GM12891 (cell line): Measurements from ENCODE around the gene RACK1.

Source experiments
- DNase-seq: peaks from one replicate; pipeline ENCODE4 v3.0.0; 2011; ENCODE audit warnings: low spot score; ENCODE audit not compliant: insufficient read length
- FAIRE-seq: peaks from 2 replicates; lab custom pipeline; 2011; peaks lifted over from hg19 to GRCh38; lab: Jason Lieb, UNC
- PAX5 ChIP-seq: IDR thresholded peaks from 2 replicates; pipeline ENCODE4 v1.6.1; 2011; ENCODE audit warnings: low read length, moderate library complexity, mild to moderate bottlenecking; ENCODE audit not compliant: insufficient read depth, severe bottlenecking
- POLR2A ChIP-seq: IDR thresholded peaks from 2 replicates; pipeline ENCODE4 v1.6.1; 2011; ENCODE audit warnings: low read depth, low read length, control low read depth
- POLR2AphosphoS5 ChIP-seq: IDR thresholded peaks from 2 replicates; pipeline ENCODE4 v1.6.1; 2011; ENCODE audit warnings: low read depth, low read length, control low read depth
- POU2F2 ChIP-seq: IDR thresholded peaks from 2 replicates; pipeline ENCODE4 v1.6.1; 2011; ENCODE audit warnings: low read depth, mild to moderate bottlenecking, control low read depth, low read length, moderate library complexity
- SPI1 ChIP-seq: IDR thresholded peaks from 2 replicates; pipeline ENCODE4 v1.6.1; 2011; ENCODE audit warnings: low read depth, low read length, control low read depth
- TAF1 ChIP-seq: IDR thresholded peaks from 2 replicates; pipeline ENCODE4 v1.6.1; 2011; ENCODE audit warnings: low read depth, low read length, control low read depth

The RACK1 gene

DNA sequence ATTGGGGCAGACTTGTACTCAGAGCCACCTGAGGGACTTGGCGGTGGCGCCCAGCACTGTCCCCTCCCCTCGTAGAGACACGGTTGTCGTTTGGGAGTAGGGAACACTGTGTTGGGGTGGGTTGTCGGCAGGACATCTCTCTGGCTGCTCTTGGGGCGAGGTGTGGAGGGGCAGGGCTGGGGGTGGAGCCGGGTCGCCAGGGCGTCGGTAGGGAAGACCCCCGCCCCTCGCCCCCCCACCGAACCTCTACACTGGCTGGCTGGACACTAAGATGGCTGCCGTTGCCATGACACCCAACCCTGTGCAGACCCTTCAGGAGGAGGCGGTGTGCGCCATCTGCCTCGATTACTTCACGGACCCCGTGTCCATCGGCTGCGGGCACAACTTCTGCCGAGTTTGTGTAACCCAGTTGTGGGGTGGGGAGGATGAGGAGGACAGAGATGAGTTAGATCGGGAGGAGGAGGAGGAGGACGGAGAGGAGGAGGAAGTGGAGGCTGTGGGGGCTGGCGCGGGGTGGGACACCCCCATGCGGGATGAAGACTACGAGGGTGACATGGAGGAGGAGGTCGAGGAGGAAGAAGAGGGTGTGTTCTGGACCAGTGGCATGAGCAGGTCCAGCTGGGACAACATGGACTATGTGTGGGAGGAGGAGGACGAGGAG lies 19.8 kb downstream of the RACK1 start:
- DNase-seq (no peak), FAIRE-seq (peak; percentile 47)
- TF ChIP-seq SPI1 (0 out of 2 replicates have a peak, but pooled peaks have one; percentile 6), POLR2A (no peak)

- peak; percentile 95 for FAIRE-seq
- peak; percentile 80 for DNase-seq
- peak; percentile 96 for TF ChIP-seq POLR2AphosphoS5
- TF ChIP-seq PAX5, result no peak
- peak; percentile 74 for TF ChIP-seq POU2F2
- peak; percentile 88 for TF ChIP-seq POLR2A
- peak; percentile 69 for TF ChIP-seq SPI1
- peak; percentile 84 for TF ChIP-seq TAF1
These were observed 20.5 kb downstream of the RACK1 start, which contains the start of gene TRIM41 for GRCh38 chr5:181223058-181223728. Gene TRIM41 (plus strand): TSS chr5:181223281. CDS start chr5:181224000, 719 bp downstream.

- TF ChIP-seq SPI1, result no peak
- no peak for TF ChIP-seq TAF1
- TF ChIP-seq PAX5, result no peak
- no peak for TF ChIP-seq POLR2AphosphoS5
- no peak for TF ChIP-seq POU2F2
- no peak for TF ChIP-seq POLR2A
- FAIRE-seq (no peak), DNase-seq (no peak)
These were observed 21.1 kb downstream of the RACK1 start for GRCh38 chr5:181222630-181223057.

GRCh38 chr5:181221792-181222629 lies 21.7 kb downstream of the RACK1 start:
- FAIRE-seq, result peak; percentile 87
- TF ChIP-seq TAF1 (0 out of 2 replicates have a peak, but pooled peaks have one; percentile 8), POU2F2 (peak; percentile 3; the same call in 1 of the 2 replicates), POLR2AphosphoS5 (no peak)
- DNase-seq, result no peak

DNA sequence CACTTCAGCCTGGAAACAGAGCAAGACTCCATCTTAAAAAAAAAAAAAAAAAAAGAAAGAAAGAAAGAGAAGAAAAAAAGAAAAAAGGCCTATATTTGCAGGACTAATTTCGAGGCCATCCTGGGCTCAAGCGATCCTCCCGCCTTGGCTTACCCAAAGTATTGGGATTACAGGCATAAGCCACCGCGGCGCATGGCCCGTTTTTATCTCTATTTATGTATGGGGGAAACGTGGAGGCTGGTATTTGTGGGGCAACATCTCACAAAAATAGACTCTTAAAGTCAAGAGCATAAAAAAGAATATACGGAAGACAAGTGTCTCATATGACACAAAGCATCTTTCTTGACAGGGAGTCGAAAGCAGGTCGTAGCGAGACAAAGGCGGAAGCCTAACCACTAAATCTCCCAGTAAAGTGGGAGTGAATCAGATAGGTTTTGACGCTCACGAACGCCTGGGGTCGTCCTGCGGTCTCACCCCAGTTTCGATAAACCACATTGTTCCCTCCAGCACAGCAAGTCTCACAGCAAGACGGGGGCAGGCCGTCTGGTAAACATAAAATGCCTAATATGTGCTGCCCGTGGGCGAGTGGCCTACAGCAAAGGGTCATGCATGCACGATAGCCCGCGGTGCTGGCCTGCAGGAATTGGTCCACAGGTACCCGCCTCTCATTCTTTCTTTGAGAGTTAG lies 22.5 kb downstream of the RACK1 start:
- no peak for TF ChIP-seq POLR2AphosphoS5
- TF ChIP-seq POLR2A, result no peak
- TF ChIP-seq POU2F2, result no peak
- TF ChIP-seq TAF1, result no peak
- TF ChIP-seq SPI1, result no peak
- no peak for TF ChIP-seq PAX5
- FAIRE-seq, result no peak

GRCh38 chr5:181220178-181220515 lies 23.6 kb downstream of the RACK1 start:
- FAIRE-seq, result no peak
- DNase-seq, result no peak
- TF ChIP-seq POU2F2, result no peak
- no peak for TF ChIP-seq TAF1
- no peak for TF ChIP-seq PAX5
- no peak for TF ChIP-seq POLR2A
- TF ChIP-seq SPI1, result no peak
- no peak for TF ChIP-seq POLR2AphosphoS5

More for the DNA sequence above, 22.5 kb downstream of the RACK1 start:
- no peak for DNase-seq

DNA sequence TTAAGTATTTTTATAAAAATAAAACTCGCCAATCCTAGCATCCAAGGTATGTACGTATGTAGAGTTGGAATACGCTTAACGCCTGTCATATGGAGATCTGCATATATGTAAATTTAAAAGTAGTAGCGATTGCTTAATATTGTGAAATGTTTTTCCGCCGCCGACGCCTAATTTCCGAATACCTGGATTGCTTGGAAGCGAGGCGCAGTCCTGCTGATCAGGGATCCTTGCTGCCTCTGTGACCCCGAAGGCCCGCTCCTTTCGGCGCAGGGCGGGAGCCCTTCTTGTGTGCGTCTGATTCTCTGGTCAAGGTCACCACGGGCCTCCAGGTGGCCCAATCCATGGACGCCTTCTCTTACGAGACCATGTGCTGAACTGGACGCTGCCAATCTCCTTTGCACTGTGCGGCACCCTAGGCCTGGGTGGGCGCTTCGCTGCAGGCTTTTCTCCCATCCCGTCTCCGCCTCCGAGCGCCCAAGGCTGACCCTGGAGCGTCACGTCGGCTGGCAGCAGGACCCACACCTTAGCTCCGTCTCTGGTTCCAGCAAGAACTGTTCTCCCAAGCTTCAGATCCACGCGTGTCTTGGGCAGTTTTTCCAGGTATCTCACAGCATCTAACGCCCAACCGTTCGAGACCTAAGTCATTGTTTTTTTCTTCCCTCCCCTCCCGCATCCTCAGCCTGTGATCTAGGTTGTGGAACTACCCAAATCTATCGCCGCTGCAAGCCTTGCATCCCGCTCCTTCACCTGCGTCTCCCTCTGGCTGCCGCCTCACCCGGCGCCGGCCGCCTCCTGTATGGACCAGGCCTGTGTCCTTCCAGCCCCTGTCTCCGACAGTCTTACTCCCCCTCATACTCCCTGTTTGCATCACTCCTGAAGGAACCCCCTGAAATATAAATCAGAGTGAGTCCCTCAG lies 24.2 kb downstream of the RACK1 start:
- DNase-seq (no peak), FAIRE-seq (no peak)
- TF ChIP-seq POLR2AphosphoS5 (no peak), POU2F2 (no peak), POLR2A (no peak), PAX5 (no peak), TAF1 (no peak), SPI1 (no peak)

DNA sequence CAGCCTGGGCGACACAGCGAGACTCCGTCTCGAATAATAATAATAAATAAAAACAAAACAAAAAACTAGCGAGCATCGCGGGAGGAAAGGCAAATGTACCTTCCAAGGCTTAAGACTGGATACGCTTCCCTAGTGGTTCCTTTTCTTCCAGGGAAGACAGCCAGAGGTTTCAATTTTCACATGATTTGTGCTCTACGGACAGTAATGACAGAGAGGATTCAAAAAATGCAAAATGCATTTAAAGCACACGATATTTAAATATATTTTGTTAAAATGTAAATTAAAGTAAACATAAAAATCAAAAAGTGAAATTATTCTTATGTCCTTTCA lies 24.9 kb downstream of the RACK1 start:
- DNase-seq, result no peak
- no peak for FAIRE-seq
- TF ChIP-seq POLR2A, result no peak
- no peak for TF ChIP-seq TAF1
- TF ChIP-seq POLR2AphosphoS5, result no peak
- TF ChIP-seq SPI1, result no peak
- no peak for TF ChIP-seq POU2F2
- TF ChIP-seq PAX5, result no peak
